Astrocyte (in vitro differentiated cells and primary cell): ENCODE results near the gene DNER. TPM values are rescaled to one million over a fixed set of nuclear protein-coding genes. Genes with fewer than 3 reads are reported as not detected.
"Not testable (repeated sequence)": the region's sequence is repeated elsewhere in the genome, so short reads cannot be mapped to it uniquely, and the experiment has no call there.

ENCODE experiments used
- DNase-seq: peaks from one replicate; pipeline ENCODE4 v3.0.0-alpha.2; 2010; ENCODE audit warnings: low read depth
- FAIRE-seq: peaks from 2 replicates; lab custom pipeline; 2011; peaks lifted over from hg19 to GRCh38; lab: Jason Lieb, UNC
- H2AFZ ChIP-seq: 2 replicates; pipeline ENCODE4 v1.6.0; 2012; ENCODE audit warnings: low read depth, low read length, inconsistent platforms
- H3K27ac ChIP-seq: 2 replicates; pipeline ENCODE4 v1.5.1; 2011; ENCODE audit warnings: low read depth, low read length, inconsistent platforms
- H3K27me3 ChIP-seq: 2 replicates; pipeline ENCODE4 v1.6.0; 2011; ENCODE audit warnings: low read length, inconsistent platforms; ENCODE audit not compliant: insufficient read depth
- H3K36me3 ChIP-seq: 2 replicates; pipeline ENCODE4 v1.5.1; 2011; ENCODE audit warnings: low read length, inconsistent platforms; ENCODE audit not compliant: insufficient read depth
- H3K4me1 ChIP-seq: 2 replicates; pipeline ENCODE4 v1.5.1; 2011; ENCODE audit warnings: low read length, inconsistent platforms; ENCODE audit not compliant: insufficient read depth
- H3K4me2 ChIP-seq: 2 replicates; pipeline ENCODE4 v1.6.0; 2012; ENCODE audit warnings: low read length, inconsistent platforms
- H3K4me3 ChIP-seq: 2 replicates; pipeline ENCODE4 v1.5.1; 2011; ENCODE audit warnings: low read depth, mild to moderate bottlenecking, low read length, inconsistent platforms; ENCODE audit not compliant: insufficient read depth
- H3K79me2 ChIP-seq: 2 replicates; pipeline ENCODE4 v1.6.0; 2012; ENCODE audit warnings: mild to moderate bottlenecking, low read length, inconsistent platforms; ENCODE audit not compliant: insufficient read depth
- H3K9ac ChIP-seq: 2 replicates; pipeline ENCODE4 v1.6.0; 2012; ENCODE audit warnings: mild to moderate bottlenecking, low read length, inconsistent platforms
- H3K9me3 ChIP-seq: 2 replicates; pipeline ENCODE4 v1.5.1; 2012; ENCODE audit warnings: low read depth, mild to moderate bottlenecking, low read length, inconsistent platforms; ENCODE audit not compliant: insufficient read depth
- H4K20me1 ChIP-seq: 2 replicates; pipeline ENCODE4 v1.6.0; 2012; ENCODE audit warnings: low read length, inconsistent platforms; ENCODE audit not compliant: insufficient read depth
- H3K27ac Mint-ChIP-seq: one replicate; pipeline ENCODE4 v1.8.0; 2021; ENCODE audit warnings: mild to moderate bottlenecking, mixed read lengths; ENCODE audit not compliant: unreplicated experiment
- H3K27me3 Mint-ChIP-seq: one replicate; pipeline ENCODE4 v1.8.0; 2021; ENCODE audit warnings: low read depth, mixed read lengths; ENCODE audit not compliant: unreplicated experiment
- H3K36me3 Mint-ChIP-seq: one replicate; pipeline ENCODE4 v1.8.0; 2021; ENCODE audit warnings: low read depth, mixed read lengths; ENCODE audit not compliant: unreplicated experiment
- H3K4me1 Mint-ChIP-seq: one replicate; pipeline ENCODE4 v1.8.0; 2021; ENCODE audit warnings: low read depth, mixed read lengths; ENCODE audit not compliant: unreplicated experiment
- H3K4me3 Mint-ChIP-seq: one replicate; pipeline ENCODE4 v1.8.0; 2021; ENCODE audit warnings: mild to moderate bottlenecking, moderate library complexity, mixed read lengths; ENCODE audit not compliant: unreplicated experiment
- H3K9me3 Mint-ChIP-seq: one replicate; pipeline ENCODE4 v1.8.0; 2021; ENCODE audit warnings: mild to moderate bottlenecking, mixed read lengths; ENCODE audit not compliant: unreplicated experiment
- CTCF ChIP-seq: IDR thresholded peaks from 2 replicates; pipeline ENCODE4 v1.5.1; 2011; ENCODE audit warnings: low read depth, mild to moderate bottlenecking, inconsistent platforms, low read length, moderate library complexity; ENCODE audit not compliant: insufficient read depth
- EZH2 ChIP-seq: IDR thresholded peaks from 2 replicates; pipeline ENCODE4 v1.6.1; 2012; ENCODE audit warnings: mild to moderate bottlenecking, low read length, inconsistent platforms; ENCODE audit not compliant: insufficient read depth
- total RNA-seq: library from RNA; stranded (reverse); gene quantifications from 2 replicates; pipeline ENCODE4 v1.2.1, GENCODE V29; 2021

Gene DNER
- total RNA-seq, 1 donor from 2014 or later = 1.0 TPM

- no peaks in the 10 kb centered on the region for H3K9me3 ChIP-seq
- Mint-ChIP-seq H3K4me1 (no peaks in the 10 kb centered on the region), H3K36me3 (peaks cover 7% of the 10 kb centered on the region), H3K4me3 (no peak overlapping the region), H3K9me3 (no peaks in the 10 kb centered on the region), H3K27me3 (no peaks in the 10 kb centered on the region), H3K27ac (no peak overlapping the region)
- no peaks in the 10 kb centered on the region for H4K20me1 ChIP-seq
- H2AFZ ChIP-seq = no peak overlapping the region
- H3K9ac ChIP-seq = no peak overlapping the region
- no peak overlapping the region for H3K4me2 ChIP-seq
- FAIRE-seq (no peak), DNase-seq (no peak)
- no peak overlapping the region for H3K27ac ChIP-seq
- H3K4me1 ChIP-seq = no peaks in the 10 kb centered on the region
- H3K36me3 ChIP-seq = peaks cover 2% of the 10 kb centered on the region
- no peaks in the 10 kb centered on the region for H3K27me3 ChIP-seq
- no peak for TF ChIP-seq EZH2
- TF ChIP-seq CTCF = no peak
- H3K79me2 ChIP-seq = no peaks in the 10 kb centered on the region
- H3K4me3 ChIP-seq = no peak overlapping the region
Measured at GRCh38 chr2:229752970-229753729, 38.8 kb upstream of the DNER start.

GRCh38 chr2:229749779-229750178, 35.4 kb upstream of the DNER start:
- no peaks in the 10 kb centered on the region for H3K79me2 ChIP-seq
- FAIRE-seq (no peak), DNase-seq (no peak)
- H4K20me1 ChIP-seq = no peaks in the 10 kb centered on the region
- Mint-ChIP-seq H3K36me3 (peaks cover 1% of the 10 kb centered on the region), H3K27me3 (no peaks in the 10 kb centered on the region), H3K9me3 (no peaks in the 10 kb centered on the region), H3K4me1 (no peaks in the 10 kb centered on the region), H3K27ac (no peak overlapping the region), H3K4me3 (no peak overlapping the region)
- no peaks in the 10 kb centered on the region for H3K9me3 ChIP-seq
- no peak overlapping the region for H2AFZ ChIP-seq
- no peak overlapping the region for H3K4me3 ChIP-seq
- no peaks in the 10 kb centered on the region for H3K27me3 ChIP-seq
- no peak overlapping the region for H3K4me2 ChIP-seq
- H3K4me1 ChIP-seq = no peaks in the 10 kb centered on the region
- H3K9ac ChIP-seq = no peak overlapping the region
- no peak overlapping the region for H3K27ac ChIP-seq
- no peak for TF ChIP-seq EZH2
- TF ChIP-seq CTCF = no peak
- H3K36me3 ChIP-seq = no peaks in the 10 kb centered on the region

GRCh38 chr2:229748950-229749349, 34.6 kb upstream of the DNER start:
- no peaks in the 10 kb centered on the region for H3K27me3 ChIP-seq
- TF ChIP-seq CTCF (no peak), EZH2 (no peak)
- no peaks in the 10 kb centered on the region for H3K4me1 ChIP-seq
- H3K36me3 ChIP-seq = no peaks in the 10 kb centered on the region
- H3K4me2 ChIP-seq = no peak overlapping the region
- Mint-ChIP-seq H3K27ac (no peak overlapping the region), H3K4me3 (no peak overlapping the region), H3K27me3 (no peaks in the 10 kb centered on the region), H3K9me3 (no peaks in the 10 kb centered on the region), H3K4me1 (no peaks in the 10 kb centered on the region), H3K36me3 (peaks cover 1% of the 10 kb centered on the region)
- FAIRE-seq = no peak
- H3K9me3 ChIP-seq = no peaks in the 10 kb centered on the region
- no peak overlapping the region for H3K27ac ChIP-seq
- H2AFZ ChIP-seq = no peak overlapping the region
- H3K9ac ChIP-seq = no peak overlapping the region
- DNase-seq = no peak
- H4K20me1 ChIP-seq = no peaks in the 10 kb centered on the region
- no peaks in the 10 kb centered on the region for H3K79me2 ChIP-seq
- no peak overlapping the region for H3K4me3 ChIP-seq

GRCh38 chr2:229742691-229743090, 28.3 kb upstream of the DNER start:
- not testable (repeated sequence) for H2AFZ ChIP-seq, H3K27me3 Mint-ChIP-seq, H3K4me1 Mint-ChIP-seq, DNase-seq, H4K20me1 ChIP-seq, H3K9me3 Mint-ChIP-seq, FAIRE-seq, H3K27me3 ChIP-seq, H3K9ac ChIP-seq, H3K4me3 ChIP-seq, H3K36me3 Mint-ChIP-seq, H3K79me2 ChIP-seq, H3K9me3 ChIP-seq, H3K4me3 Mint-ChIP-seq, H3K4me1 ChIP-seq, H3K36me3 ChIP-seq, H3K27ac Mint-ChIP-seq, H3K4me2 ChIP-seq, H3K27ac ChIP-seq
